NB4 (cell line): ENCODE measurements around the gene LYAR.

Source experiments
- CTCF ChIP-seq: IDR thresholded peaks from one replicate; pipeline ENCODE4 v1.5.1; 2012; ENCODE audit warnings: low read depth, low read length
- MAX ChIP-seq: IDR thresholded peaks from 2 replicates; pipeline ENCODE4 v1.6.1; 2011; ENCODE audit warnings: low read depth, low read length

GRCh38 chr4:4327652-4328121, 37.7 kb upstream of the LYAR start:
- TF ChIP-seq CTCF, result peak; percentile 47
- TF ChIP-seq MAX, result no peak
